HepG2 (cell line): ENCODE data around the gene RHOBTB3. TPM values are rescaled to one million over a fixed set of nuclear protein-coding genes. Genes with fewer than 3 reads are reported as not detected.

Experiments
- ARHGAP35 ChIP-seq: sonication (generic); formaldehyde crosslinking; IDR thresholded peaks from 2 replicates; pipeline ENCODE4 v1.9.0; 2022; ENCODE audit warnings: mild to moderate bottlenecking, inconsistent platforms, moderate library complexity, missing genetic modification reagents, borderline replicate concordance
- CHD4 ChIP-seq: fragments of 200-600 bp; sonication (generic); IDR thresholded peaks from 2 replicates; pipeline ENCODE4 v1.7.0; 2017; ENCODE audit warnings: mild to moderate bottlenecking, low read length, borderline replicate concordance
- DRAP1 ChIP-seq: IDR thresholded peaks from 2 replicates; pipeline ENCODE4 v1.6.1; 2016; ENCODE audit warnings: missing genetic modification reagents, missing compliant biosample characterization
- ETS1 ChIP-seq: sonication (generic); formaldehyde crosslinking; IDR thresholded peaks from 2 replicates; pipeline ENCODE4 v1.4.0; 2020; ENCODE audit warnings: missing genetic modification reagents
- FOXA3 ChIP-seq: IDR thresholded peaks from 2 replicates; pipeline ENCODE4 v1.6.1; 2016; ENCODE audit warnings: missing genetic modification reagents, missing compliant biosample characterization
- HOXA9 ChIP-seq: sonication (generic); formaldehyde crosslinking; IDR thresholded peaks from 2 replicates; pipeline ENCODE4 v1.8.1; 2022; ENCODE audit warnings: missing genetic modification reagents, mild to moderate bottlenecking, moderate library complexity, borderline replicate concordance
- KLF13 ChIP-seq: sonication (generic); formaldehyde crosslinking; IDR thresholded peaks from 2 replicates; pipeline ENCODE4 v1.4.0; 2020; ENCODE audit warnings: mild to moderate bottlenecking, missing genetic modification reagents
- PHF8 ChIP-seq: sonication (generic); formaldehyde crosslinking; IDR thresholded peaks from 2 replicates; pipeline ENCODE4 v1.5.0; 2020; ENCODE audit warnings: missing genetic modification reagents
- RBFOX2 ChIP-seq: fragments of 200-400 bp; formaldehyde crosslinking; IDR thresholded peaks from 2 replicates; pipeline ENCODE4 v1.6.1; 2017; ENCODE audit warnings: low read depth, mild to moderate bottlenecking, low read length
- SCMH1 ChIP-seq: sonication (generic); formaldehyde crosslinking; IDR thresholded peaks from 2 replicates; pipeline ENCODE4 v1.9.0; 2021; ENCODE audit warnings: missing genetic modification reagents, mild to moderate bottlenecking, borderline replicate concordance
- SMARCE1 ChIP-seq: fragments of 450-650 bp; IDR thresholded peaks from 2 replicates; pipeline ENCODE4 v1.6.1; 2017; ENCODE audit warnings: borderline replicate concordance
- UBTF ChIP-seq: sonication (generic); formaldehyde crosslinking; IDR thresholded peaks from 2 replicates; pipeline ENCODE4 v1.4.0; 2020; ENCODE audit warnings: mild to moderate bottlenecking, missing genetic modification reagents
- ZBTB26 ChIP-seq: IDR thresholded peaks from 2 replicates; pipeline ENCODE4 v1.6.1; 2016; ENCODE audit warnings: missing compliant biosample characterization, missing genetic modification reagents, borderline replicate concordance
- ZFP36L2 ChIP-seq: sonication (generic); formaldehyde crosslinking; IDR thresholded peaks from 2 replicates; pipeline ENCODE4 v1.4.0; 2020; ENCODE audit warnings: missing genetic modification reagents
- ZNF281 ChIP-seq: sonication (generic); formaldehyde crosslinking; IDR thresholded peaks from 2 replicates; pipeline ENCODE4 v1.4.0; 2020; ENCODE audit warnings: missing genetic modification reagents, borderline replicate concordance
- ZNF362 ChIP-seq: sonication (generic); formaldehyde crosslinking; IDR thresholded peaks from 2 replicates; pipeline ENCODE4 v1.4.0; 2020; ENCODE audit warnings: missing genetic modification reagents, mild to moderate bottlenecking, borderline replicate concordance
- ZNF383 ChIP-seq: sonication (generic); formaldehyde crosslinking; IDR thresholded peaks from 2 replicates; pipeline ENCODE4 v1.4.0; 2020; ENCODE audit warnings: missing genetic modification reagents, mild to moderate bottlenecking, borderline replicate concordance
- ZNF44 ChIP-seq: sonication (generic); formaldehyde crosslinking; IDR thresholded peaks from 2 replicates; pipeline ENCODE4 v1.5.1; 2020; ENCODE audit warnings: mild to moderate bottlenecking, missing genetic modification reagents
- ZNF746 ChIP-seq: sonication (generic); formaldehyde crosslinking; IDR thresholded peaks from 2 replicates; pipeline ENCODE4 v1.8.0; 2022; ENCODE audit warnings: mild to moderate bottlenecking, missing genetic modification reagents
- ZNF816 ChIP-seq: sonication (generic); formaldehyde crosslinking; IDR thresholded peaks from 2 replicates; pipeline ENCODE4 v1.8.0; 2022; ENCODE audit warnings: missing genetic modification reagents, mild to moderate bottlenecking, borderline replicate concordance
- polyA plus RNA-seq, 8 experiments: library from polyadenylated mRNA; depleted of rRNA in 3 of 8; stranded (reverse) in 7 of 8; unstranded in 1 of 8; fragments of >200 nt; fragmentation: Illumina TruSeq in 4 of 8; extraction: Trizol in 4 of 8; gene quantifications; 2 replicates each; pipeline versions ENCODE4 v1.2.1 to v1.2.3, GENCODE V29; 2011 to 2016; ENCODE audit warnings: low read depth in 4 of 8, missing spikeins in 1 of 8, mixed read lengths in 1 of 8; ENCODE audit not compliant: insufficient read depth in 1 of 8
- total RNA-seq, 5 experiments: library from RNA; depleted of rRNA; stranded (reverse); fragments of >200 nt; fragmentation: Illumina TruSeq; extraction: Trizol; gene quantifications; 2 replicates each; pipeline ENCODE4 v1.2.3, GENCODE V29; 2016; ENCODE audit warnings: low read depth in 1 of 5

RHOBTB3 gene
- total and polyA plus RNA-seq, 2 of the 13 experiments (the other 11 are each of a cell fraction or from before 2014, with no cell fraction given): 31.6 to 35.4 TPM

GRCh38 chr5:95822542-95823181 lies 91.5 kb downstream of the RHOBTB3 start, which contains the start of gene GLRX (continued):
- peak; percentile 56; the same call in 1 of the 2 replicates for TF ChIP-seq RBFOX2
- TF ChIP-seq KLF13: no peak
- TF ChIP-seq CHD4: no peak
- peak; percentile 99 for TF ChIP-seq DRAP1 (CRISPR knock-in tag)
- TF ChIP-seq ZFP36L2: no peak
- TF ChIP-seq ETS1 (CRISPR knock-in tag): no peak
- TF ChIP-seq ARHGAP35 (CRISPR knock-in tag): no peak
- TF ChIP-seq PHF8: peak; percentile 63
- no peak for TF ChIP-seq ZNF383 (CRISPR knock-in tag)
- no peak; the same call in 1 of the 2 replicates for TF ChIP-seq UBTF (CRISPR knock-in tag)
- TF ChIP-seq ZNF816 (CRISPR knock-in tag): no peak
- no peak for TF ChIP-seq SCMH1 (CRISPR knock-in tag)
- TF ChIP-seq HOXA9: no peak
- TF ChIP-seq ZNF746 (CRISPR knock-in tag): no peak
- no peak for TF ChIP-seq ZBTB26 (CRISPR knock-in tag)
- TF ChIP-seq ZNF44 (CRISPR knock-in tag): no peak
- no peak for TF ChIP-seq ZNF362
- 0 out of 2 replicates have a peak, but pooled peaks have one; percentile 6 for TF ChIP-seq FOXA3
- TF ChIP-seq SMARCE1: no peak
- no peak for TF ChIP-seq ZNF281 (CRISPR knock-in tag)
